HG02870 (cell line): ENCODE measurements around the gene PTAFR.

Source experiments
- ATAC-seq: cut with Tn5 transposase; IDR thresholded peaks from one replicate; pipeline ENCODE4 v1.9.1; 2021; ENCODE audit warnings: mild to moderate bottlenecking, moderate library complexity; ENCODE audit not compliant: unreplicated experiment

The PTAFR gene, protein sequence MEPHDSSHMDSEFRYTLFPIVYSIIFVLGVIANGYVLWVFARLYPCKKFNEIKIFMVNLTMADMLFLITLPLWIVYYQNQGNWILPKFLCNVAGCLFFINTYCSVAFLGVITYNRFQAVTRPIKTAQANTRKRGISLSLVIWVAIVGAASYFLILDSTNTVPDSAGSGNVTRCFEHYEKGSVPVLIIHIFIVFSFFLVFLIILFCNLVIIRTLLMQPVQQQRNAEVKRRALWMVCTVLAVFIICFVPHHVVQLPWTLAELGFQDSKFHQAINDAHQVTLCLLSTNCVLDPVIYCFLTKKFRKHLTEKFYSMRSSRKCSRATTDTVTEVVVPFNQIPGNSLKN

DNA sequence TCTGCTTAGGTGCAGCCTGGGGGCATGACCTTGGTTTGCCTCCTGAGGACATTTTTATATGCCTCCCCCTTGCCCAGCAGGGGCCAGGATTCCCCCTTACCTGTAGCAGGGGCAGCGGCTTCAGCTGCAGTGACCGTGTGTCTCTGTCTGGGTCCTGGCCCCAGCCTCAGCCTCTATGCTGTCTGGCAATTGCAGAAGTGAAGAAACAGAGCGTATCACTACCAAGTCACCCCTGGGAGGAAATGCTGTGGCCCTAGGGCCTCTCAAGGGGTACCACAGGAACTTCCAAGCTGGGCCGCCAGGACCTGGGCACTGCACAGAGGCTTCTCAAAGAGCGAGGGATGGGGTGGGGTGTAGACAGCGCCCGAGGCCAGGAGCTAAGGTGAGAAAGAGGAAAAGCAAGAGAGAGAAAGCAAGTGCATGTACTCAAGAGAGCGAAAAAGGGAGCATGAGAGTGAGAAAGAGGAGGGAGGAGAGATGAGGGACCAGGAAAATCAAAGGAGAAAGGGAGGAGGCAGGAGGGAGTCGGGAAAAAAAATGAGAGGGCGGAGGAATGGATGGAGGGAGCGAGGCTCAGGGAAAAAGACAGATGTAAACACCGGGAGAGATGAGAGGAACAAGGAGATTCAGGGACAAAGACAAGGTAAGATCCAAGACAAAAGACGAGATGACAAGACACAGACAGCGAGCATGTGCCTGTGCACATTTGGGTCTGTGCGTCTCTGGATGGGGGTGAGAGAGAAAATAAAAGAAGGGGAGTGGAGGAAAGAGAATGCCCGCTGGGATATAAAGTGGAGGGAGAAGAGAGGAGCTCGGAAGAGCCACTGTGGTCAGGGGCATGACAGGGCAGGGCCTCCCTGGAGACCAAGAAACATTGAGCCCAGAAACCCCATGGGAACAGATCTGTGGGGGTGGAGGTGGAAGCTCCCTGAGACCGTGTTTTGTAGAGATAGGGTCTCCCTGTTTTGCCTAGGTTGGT lies at the start of gene PTAFR:
PTAFR (minus strand) TSS at position 199 of the 979 bp plus-strand sequence. CDS start 25,669 bp downstream, outside the sequence.
- no peak for ATAC-seq

DNA sequence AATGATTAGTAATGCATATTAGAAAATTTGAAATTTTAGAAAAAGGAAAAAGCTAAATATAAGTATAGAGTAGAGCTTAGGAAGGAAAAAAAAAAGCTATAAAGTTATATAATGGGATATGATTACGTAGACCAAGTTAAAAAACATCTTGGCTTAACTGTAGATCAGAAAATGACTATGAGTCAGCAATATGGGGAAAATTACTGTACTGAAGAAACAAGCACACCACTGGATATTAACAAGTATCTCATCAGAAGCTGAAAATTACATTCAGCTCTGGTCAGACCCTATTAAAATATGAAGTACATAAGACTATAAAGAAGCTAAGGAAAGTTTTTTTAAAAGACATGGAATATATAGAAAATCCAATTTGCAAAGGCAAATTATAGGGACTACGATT lies 36.8 kb upstream of the PTAFR start:
- ATAC-seq, result no peak

- ATAC-seq, result no peak
Measured at GRCh38 chr1:28209700-28210099, 33.2 kb upstream of the PTAFR start.

GRCh38 chr1:28208818-28209441 lies 32.4 kb upstream of the PTAFR start:
- no peak for ATAC-seq

DNA sequence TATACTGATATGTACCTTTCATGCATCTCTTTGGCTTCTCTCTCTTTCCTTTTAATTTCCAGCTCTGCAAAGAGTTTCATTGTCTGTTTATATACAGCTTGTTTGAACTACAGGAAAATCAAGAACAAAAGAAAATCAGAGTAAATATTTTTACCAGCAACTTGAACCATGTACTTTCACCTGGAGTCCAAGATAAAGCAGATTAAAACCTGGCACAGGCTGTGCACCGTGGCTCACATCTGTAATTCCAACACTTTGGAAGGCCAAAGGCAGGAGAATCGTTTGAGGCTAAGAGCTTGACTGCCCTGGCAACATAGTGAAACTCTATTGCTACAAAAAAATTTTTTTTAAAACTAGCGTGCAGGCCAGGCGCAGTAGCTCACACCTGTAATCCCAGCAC lies 28.8 kb upstream of the PTAFR start:
- no peak for ATAC-seq

GRCh38 chr1:28200234-28200873 lies 23.9 kb upstream of the PTAFR start:
- ATAC-seq, result no peak

GRCh38 chr1:28199328-28200233 lies 23.1 kb upstream of the PTAFR start:
- peak; percentile 86 for ATAC-seq

GRCh38 chr1:28197682-28198415 lies 21.4 kb upstream of the PTAFR start:
- no peak for ATAC-seq

GRCh38 chr1:28196330-28196729 lies 19.8 kb upstream of the PTAFR start:
- no peak for ATAC-seq

DNA sequence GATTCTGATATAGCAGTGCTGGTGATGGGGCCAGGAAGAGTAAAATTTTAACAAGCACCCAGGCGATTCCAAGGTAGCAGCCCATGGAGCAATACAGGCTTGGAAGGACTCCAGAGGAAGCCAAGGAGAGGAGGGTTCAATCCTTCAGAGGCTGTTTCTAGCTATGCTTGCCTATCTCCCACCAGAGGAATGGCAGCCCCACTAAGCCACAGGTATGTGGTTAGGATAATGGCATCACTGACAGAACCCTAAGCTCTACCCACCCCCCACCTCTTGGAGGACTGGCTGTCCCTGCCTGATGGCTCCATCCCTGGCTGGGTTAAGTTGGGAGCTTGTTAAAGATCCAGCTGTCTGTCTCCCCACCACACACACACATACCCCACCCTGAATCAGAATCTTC lies 19.3 kb upstream of the PTAFR start:
- no peak for ATAC-seq

- no peak for ATAC-seq
Measured at GRCh38 chr1:28194326-28195035, 18.0 kb upstream of the PTAFR start.

DNA sequence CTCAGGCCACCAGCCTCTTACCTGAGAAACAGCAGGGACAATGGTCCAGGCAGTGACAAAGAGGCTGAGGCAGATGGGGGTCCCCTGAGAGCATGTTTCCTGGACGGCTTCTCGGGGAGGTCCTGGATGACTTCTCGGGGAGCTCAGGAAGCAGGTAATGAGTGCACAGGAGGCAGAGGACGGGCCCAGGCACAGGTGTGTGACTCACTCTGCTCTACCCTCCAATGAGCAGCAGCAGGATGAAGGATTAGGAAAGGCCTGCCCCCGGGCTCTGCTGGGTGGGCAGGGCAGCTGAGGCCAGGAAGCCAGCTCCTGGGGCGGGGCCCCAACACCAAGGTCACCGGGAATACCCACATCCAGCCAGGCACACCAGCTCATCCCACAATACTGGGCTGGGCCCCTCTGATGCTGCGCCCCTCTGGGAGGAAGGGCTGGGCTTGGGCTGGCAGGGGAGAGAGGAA lies 17.2 kb upstream of the PTAFR start:
- ATAC-seq, result no peak

DNA sequence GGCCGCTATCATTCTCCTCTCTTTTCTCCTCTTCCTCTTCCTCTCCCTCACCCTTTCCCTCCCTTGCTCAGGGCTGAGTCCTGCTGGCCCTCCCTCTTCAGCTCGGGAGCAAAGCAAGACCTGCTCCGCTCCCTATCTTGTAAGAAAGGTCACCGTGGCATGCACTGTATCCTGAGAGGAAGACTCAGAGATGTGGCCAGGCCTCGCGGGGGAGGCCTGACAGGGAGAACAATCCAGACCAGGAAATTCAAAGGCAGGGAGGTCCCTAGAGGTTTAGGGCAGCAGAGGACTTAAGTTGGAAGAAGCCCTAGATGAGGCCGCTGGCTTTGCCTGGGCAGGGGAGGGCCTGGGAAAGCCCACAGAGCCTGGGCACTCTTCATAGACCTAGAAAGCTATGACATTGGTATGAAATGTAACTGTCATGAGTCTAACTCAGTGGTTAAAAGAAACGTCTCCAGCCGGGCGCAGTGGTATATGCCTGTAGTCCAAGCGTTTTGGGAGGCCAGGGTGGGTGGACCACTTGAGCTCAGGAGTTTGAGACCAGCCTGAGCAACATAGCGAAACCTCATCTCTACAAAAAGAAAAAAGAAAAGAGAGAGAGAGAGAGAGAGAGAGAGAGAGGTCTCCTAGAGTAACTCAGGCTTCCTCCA lies 14.6 kb upstream of the PTAFR start:
- ATAC-seq, result no peak

- ATAC-seq, result no peak
Measured at GRCh38 chr1:28190337-28190979, 14.0 kb upstream of the PTAFR start.

- ATAC-seq, result no peak
Measured at GRCh38 chr1:28185071-28185470, 8.6 kb upstream of the PTAFR start.

DNA sequence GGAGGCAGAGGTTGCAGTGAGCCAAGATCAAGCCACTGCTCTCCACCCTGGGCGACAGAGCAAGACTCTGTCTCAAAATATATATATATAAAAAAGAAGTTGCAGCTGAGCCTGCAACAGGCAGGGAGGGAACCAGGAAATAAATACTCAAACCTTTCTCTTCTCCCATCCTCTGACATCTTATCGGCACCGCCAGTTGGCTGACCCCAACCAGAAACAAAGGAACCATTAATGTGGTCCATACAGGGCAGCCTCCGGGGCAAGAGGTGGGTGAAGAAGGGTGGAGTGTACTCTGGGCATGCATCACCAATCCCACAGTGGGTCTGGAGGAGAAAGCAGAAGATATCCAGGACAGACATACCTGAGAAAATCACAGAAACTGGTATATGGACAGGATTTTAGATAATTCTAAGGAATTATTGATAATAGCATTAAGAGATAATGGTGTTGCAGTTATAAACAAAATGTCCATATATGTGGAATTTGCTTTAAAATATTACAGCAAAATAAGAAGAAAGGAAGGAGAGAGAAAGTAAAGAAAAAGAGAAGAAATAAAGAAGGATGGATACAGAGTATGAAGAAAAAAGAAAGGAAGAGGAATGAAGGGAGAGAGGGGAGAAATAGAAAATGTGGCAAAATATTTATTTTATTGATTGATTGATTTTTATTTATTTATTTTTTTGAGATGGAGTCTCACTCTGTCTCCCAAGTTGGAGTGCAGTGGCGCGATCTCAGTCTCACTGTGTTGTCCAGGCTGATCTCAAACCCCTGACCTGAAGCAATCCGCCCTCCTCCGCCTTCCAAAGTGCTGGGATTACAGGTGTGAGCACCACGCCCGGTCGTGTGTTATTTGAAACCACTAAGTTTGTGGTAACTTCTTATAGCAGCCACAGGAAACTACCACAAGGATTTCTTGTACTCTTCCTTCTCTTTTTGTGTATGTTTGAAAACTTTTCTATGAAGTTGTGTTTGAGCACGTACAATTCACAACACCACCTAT lies 4.1 kb upstream of the PTAFR start:
- no peak for ATAC-seq
